GM23248 (cell line): ENCODE results near the gene PPP3R2. TPM values are rescaled to one million over a fixed set of nuclear protein-coding genes. Genes with fewer than 3 reads are reported as not detected.
A peak's percentile ranks its signal among the peaks of the same experiment; 100 is the strongest.

Experiments used
- DNase-seq: peaks from one replicate; pipeline ENCODE4 v3.0.0-alpha.2; 2015
- H2AFZ ChIP-seq: fragments of 200-600 bp; sonication (generic); 2 replicates; pipeline ENCODE4 v1.6.1; 2016; ENCODE audit warnings: antibody characterized with exemption
- H3F3A ChIP-seq: fragments of 200-600 bp; sonication (generic); 2 replicates; pipeline ENCODE4 v1.6.1; 2016; ENCODE audit warnings: mild to moderate bottlenecking, antibody characterized with exemption, mixed run types; ENCODE audit not compliant: insufficient read depth
- H3K27ac ChIP-seq: fragments of 200-600 bp; sonication (generic); 2 replicates; pipeline ENCODE4 v1.5.1; 2016; ENCODE audit warnings: mild to moderate bottlenecking
- H3K27me3 ChIP-seq: fragments of 200-600 bp; sonication (generic); replicated peaks from 2 replicates; pipeline ENCODE4 v1.6.1; 2016; ENCODE audit warnings: mild to moderate bottlenecking; ENCODE audit not compliant: insufficient read depth
- H3K36me3 ChIP-seq: fragments of 200-600 bp; sonication (generic); 2 replicates; pipeline ENCODE4 v1.6.1; 2016; ENCODE audit warnings: low read depth, mild to moderate bottlenecking
- H3K4me1 ChIP-seq: fragments of 200-600 bp; sonication (generic); 2 replicates; pipeline ENCODE4 v1.6.1; 2016; ENCODE audit warnings: mild to moderate bottlenecking; ENCODE audit not compliant: insufficient read depth
- H3K4me2 ChIP-seq: fragments of 200-600 bp; sonication (generic); one replicate; pipeline ENCODE4 v1.6.1; 2016; ENCODE audit warnings: mild to moderate bottlenecking; ENCODE audit not compliant: unreplicated experiment
- H3K4me3 ChIP-seq: fragments of 200-600 bp; sonication (generic); 2 replicates; pipeline ENCODE4 v1.5.1; 2016; ENCODE audit warnings: mild to moderate bottlenecking
- H3K79me2 ChIP-seq: fragments of 200-600 bp; sonication (generic); 2 replicates; pipeline ENCODE4 v1.6.1; 2016; ENCODE audit warnings: mild to moderate bottlenecking; ENCODE audit not compliant: insufficient read depth
- H3K9ac ChIP-seq: fragments of 200-600 bp; sonication (generic); 2 replicates; pipeline ENCODE4 v1.6.1; 2016; ENCODE audit warnings: mild to moderate bottlenecking
- H3K9me2 ChIP-seq: fragments of 200-600 bp; sonication (generic); 2 replicates; pipeline ENCODE4 v1.6.1; 2016; ENCODE audit warnings: mixed run types, mild to moderate bottlenecking, moderate library complexity; ENCODE audit not compliant: insufficient read depth
- H3K9me3 ChIP-seq: fragments of 200-600 bp; sonication (generic); one replicate; pipeline ENCODE4 v1.6.1; 2017; ENCODE audit warnings: low read depth
- H4K20me1 ChIP-seq: fragments of 200-600 bp; sonication (generic); 2 replicates; pipeline ENCODE4 v1.6.0; 2016; ENCODE audit not compliant: insufficient read depth
- EZH2 ChIP-seq: fragments of 200-600 bp; sonication (generic); IDR thresholded peaks from 2 replicates; pipeline ENCODE4 v1.6.1; 2018; ENCODE audit warnings: antibody characterized with exemption, mild to moderate bottlenecking; ENCODE audit not compliant: insufficient read depth, poor library complexity, severe bottlenecking
- EZH2phosphoT487 ChIP-seq: fragments of 200-600 bp; sonication (generic); IDR thresholded peaks from 2 replicates; pipeline ENCODE4 v1.6.1; 2018; ENCODE audit warnings: antibody characterized with exemption, moderate library complexity, mild to moderate bottlenecking, low read depth; ENCODE audit not compliant: insufficient read depth
- WGBS, 2 experiments: methylation state at CpG; one replicate each; pipeline ENCODE4 v1.1.6; 2015 to 2017; ENCODE audit warnings: low lambda C conversion rate in 2 of 2, low coverage in 1 of 2; ENCODE audit errors: missing lambda C conversion rate in 2 of 2; 5-methylcytosine and 5-hydroxymethylcytosine counted together
- in situ Hi-C: fragments of 300-500 bp; cut with MboI; formaldehyde crosslinking; loops from 2 replicates; pipeline ENCODE4 v1.15.0; 2020
- polyA plus RNA-seq: library from polyadenylated mRNA; unstranded; fragments of >200 nt; fragmentation: Nextera tagmentation; extraction: Ambion mirVana; gene quantifications from 2 replicates; pipeline ENCODE4 v1.2.1, GENCODE V29; 2016
- total RNA-seq: library from RNA; depleted of rRNA; stranded (reverse); fragments of >200 nt; shearing (Covaris generic); gene quantifications from 2 replicates; pipeline ENCODE4 v1.2.3, GENCODE V29; 2014

Gene PPP3R2
- total and polyA plus RNA-seq, 2 experiments from 2014 or later: not detected

DNA sequence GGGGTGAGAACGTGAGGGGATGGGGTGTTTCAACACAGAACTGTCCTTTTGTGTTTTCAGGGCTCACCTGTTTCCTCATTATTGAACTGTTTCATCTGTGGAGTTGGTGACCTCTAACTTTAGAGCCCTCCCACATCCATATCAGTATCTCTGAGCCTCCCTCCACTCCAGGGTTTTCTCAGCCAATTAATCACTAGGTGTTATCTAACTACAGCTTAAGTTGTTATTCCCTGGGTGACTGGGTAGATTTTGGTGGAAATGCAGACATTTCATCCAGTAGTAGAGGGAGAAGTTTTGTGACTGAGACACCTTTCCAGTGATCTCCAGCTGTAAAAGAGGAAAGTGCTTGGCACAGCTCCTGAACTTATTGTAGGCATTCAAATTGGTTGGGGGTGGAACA is 23.7 kb downstream of the PPP3R2 start:
- no peak overlapping the region for H3K27ac ChIP-seq
- no peaks in the 10 kb centered on the region for H3K9me3 ChIP-seq
- H3K4me2 ChIP-seq: no peak overlapping the region
- WGBS, 2 experiments: 92 to 100% methylated on average over 1 of the region's 1 CpG
- H3K9ac ChIP-seq: no peak overlapping the region
- TF ChIP-seq EZH2: no peak
- no peak for TF ChIP-seq EZH2phosphoT487
- 0 out of 2 replicates have a peak, but pooled peaks cover 4% of the 10 kb centered on the region for H4K20me1 ChIP-seq
- in situ Hi-C loops: no loop called here
- H3K4me1 ChIP-seq: no peaks in the 10 kb centered on the region
- DNase-seq: no peak
- H3K36me3 ChIP-seq: peaks cover 18% of the 10 kb centered on the region
- no peak overlapping the region for H2AFZ ChIP-seq
- H3K79me2 ChIP-seq: no peaks in the 10 kb centered on the region
- H3F3A ChIP-seq: no peaks in the 10 kb centered on the region
- no peak overlapping the region for H3K4me3 ChIP-seq
- H3K9me2 ChIP-seq: no peaks in the 10 kb centered on the region
- no peaks in the 10 kb centered on the region for H3K27me3 ChIP-seq

DNA sequence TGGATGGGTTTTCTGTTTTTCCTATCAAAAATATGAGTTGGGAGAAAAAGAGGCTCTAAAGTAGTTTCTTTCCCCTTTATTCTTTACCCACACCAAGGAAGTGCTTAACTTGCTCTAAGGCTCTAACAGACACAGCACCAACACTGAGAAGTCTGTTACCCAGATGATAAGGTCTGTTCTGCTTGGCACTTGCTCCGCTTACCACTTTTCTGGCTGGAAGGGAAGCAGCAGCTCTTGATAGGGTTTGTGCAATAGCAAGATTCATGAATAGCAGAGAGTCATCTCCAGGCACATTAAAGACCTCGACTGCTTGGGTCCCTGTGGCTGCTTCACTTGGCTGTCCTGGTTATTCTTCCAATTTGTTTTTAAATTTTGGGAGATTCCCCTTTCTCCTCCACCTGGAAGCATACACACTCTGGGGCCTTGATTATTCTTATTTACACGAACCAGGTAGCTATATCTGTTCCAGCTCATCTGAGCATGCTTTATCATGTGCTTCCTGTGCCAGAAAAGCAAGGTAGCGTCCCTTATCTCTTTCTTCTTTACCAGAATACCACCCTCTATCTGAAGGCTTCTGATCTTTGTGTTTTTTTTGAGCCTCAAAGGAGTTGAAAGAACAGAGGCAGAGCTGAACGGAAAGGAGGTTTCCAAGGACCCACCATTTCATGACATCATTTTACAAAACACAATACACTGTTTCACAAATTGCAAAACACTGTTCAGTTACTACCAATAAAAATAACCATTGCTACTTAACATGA is 24.8 kb downstream of the PPP3R2 start:
- Histone ChIP-seq H3K9ac (no peak overlapping the region), H3K36me3 (peaks cover 25% of the 10 kb centered on the region), H3K27me3 (no peaks in the 10 kb centered on the region), H3K9me3 (no peaks in the 10 kb centered on the region), H4K20me1 (0 out of 2 replicates have a peak, but pooled peaks cover 4% of the 10 kb centered on the region), H3K4me2 (no peak overlapping the region), H3F3A (no peaks in the 10 kb centered on the region), H3K9me2 (no peaks in the 10 kb centered on the region), H3K79me2 (no peaks in the 10 kb centered on the region), H3K4me3 (no peak overlapping the region), H3K27ac (no peak overlapping the region), H2AFZ (no peak overlapping the region), H3K4me1 (no peaks in the 10 kb centered on the region)
- in situ Hi-C loops: no loop called here
- no peak for DNase-seq
- WGBS, 2 experiments: 77 to 79% methylated on average over 5 of the region's 5 CpGs
- TF ChIP-seq EZH2phosphoT487 (no peak), EZH2 (no peak)

DNA sequence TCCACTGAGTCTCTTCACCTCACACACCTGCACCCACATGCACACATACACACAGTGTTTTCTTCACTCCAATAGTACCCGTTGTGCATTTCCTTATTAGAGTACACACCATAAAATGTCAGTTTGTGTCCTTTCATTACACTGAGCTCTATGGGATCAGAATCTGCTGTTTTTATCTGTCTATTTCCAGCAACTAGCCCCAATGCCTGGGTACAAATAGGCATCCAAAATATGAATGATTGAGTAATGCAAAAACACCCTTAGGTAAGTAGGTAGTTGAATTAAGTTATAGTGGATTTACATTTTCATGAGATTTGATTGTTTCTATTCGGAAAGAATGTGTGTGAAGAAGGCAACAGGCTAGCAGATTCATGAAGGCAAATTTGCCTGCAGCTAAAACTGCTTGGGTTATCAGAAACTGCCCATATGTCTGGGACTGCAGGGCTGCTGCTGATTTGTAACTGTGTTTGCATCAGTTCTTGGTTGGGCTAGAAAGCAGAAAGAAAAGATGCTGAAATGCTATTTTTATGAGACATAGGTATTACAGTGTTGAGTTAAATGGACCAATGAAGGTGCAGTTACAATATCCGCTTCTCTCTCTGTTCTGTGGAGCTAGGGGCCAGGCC is 26.9 kb downstream of the PPP3R2 start:
- in situ Hi-C loops: no loop called here
- Histone ChIP-seq H3F3A (no peaks in the 10 kb centered on the region), H4K20me1 (0 out of 2 replicates have a peak, but pooled peaks cover 4% of the 10 kb centered on the region), H3K27me3 (no peaks in the 10 kb centered on the region), H3K27ac (no peak overlapping the region), H3K79me2 (no peaks in the 10 kb centered on the region), H3K36me3 (peaks cover 35% of the 10 kb centered on the region), H3K4me1 (no peaks in the 10 kb centered on the region), H3K9me2 (no peaks in the 10 kb centered on the region), H3K4me2 (no peak overlapping the region), H2AFZ (no peak overlapping the region), H3K9me3 (no peaks in the 10 kb centered on the region), H3K9ac (no peak overlapping the region), H3K4me3 (no peak overlapping the region)
- 98% methylated on average over 3 of the region's 3 CpGs for WGBS, 2 experiments
- TF ChIP-seq EZH2phosphoT487: no peak
- TF ChIP-seq EZH2: no peak
- DNase-seq: no peak

GRCh38 chr9:101566904-101567724 is 27.7 kb downstream of the PPP3R2 start:
- in situ Hi-C loops: no loop called here
- Histone ChIP-seq H3K36me3 (peaks cover 42% of the 10 kb centered on the region), H3K4me1 (no peaks in the 10 kb centered on the region), H3K9ac (no peak overlapping the region), H3K79me2 (no peaks in the 10 kb centered on the region), H3K27me3 (no peaks in the 10 kb centered on the region), H3K9me2 (no peaks in the 10 kb centered on the region), H3K4me2 (no peak overlapping the region), H3K9me3 (no peaks in the 10 kb centered on the region), H4K20me1 (0 out of 2 replicates have a peak, but pooled peaks cover 4% of the 10 kb centered on the region), H3K27ac (no peak overlapping the region), H2AFZ (no peak overlapping the region), H3F3A (no peaks in the 10 kb centered on the region), H3K4me3 (no peak overlapping the region)
- TF ChIP-seq EZH2phosphoT487: no peak
- no peak for TF ChIP-seq EZH2
- WGBS, 2 experiments: 76 to 79% methylated on average over 5 of the region's 5 CpGs
- peak; percentile 57 for DNase-seq
